Neutrophil (primary cell): Measurements from ENCODE around the gene AQP1.

Experiments
- H3K27ac ChIP-seq: fragments of 200-600 bp; sonication (generic); 2 replicates; pipeline ENCODE4 v1.5.1; 2016; ENCODE audit warnings: mild to moderate bottlenecking, moderate library complexity
- H3K27me3 ChIP-seq: fragments of 200-600 bp; sonication (generic); 2 replicates; pipeline ENCODE4 v1.6.0; 2016; ENCODE audit warnings: mild to moderate bottlenecking
- H3K36me3 ChIP-seq: fragments of 200-600 bp; sonication (generic); 2 replicates; pipeline ENCODE4 v1.5.1; 2017
- H3K4me1 ChIP-seq, 2 experiments: fragments of 200-600 bp in 1 of 2; sonication (generic) in 1 of 2; 1 replicate in 1 of 2; 2 replicates in 1 of 2; pipeline versions ENCODE4 v1.5.1 to v1.6.1; 2013 to 2016; ENCODE audit warnings: low read depth in 1 of 2, low read length in 1 of 2, mild to moderate bottlenecking in 1 of 2, moderate library complexity in 1 of 2; ENCODE audit not compliant: control insufficient read depth in 1 of 2, insufficient read depth in 1 of 2
- H3K4me3 ChIP-seq, 2 experiments: fragments of 200-600 bp in 1 of 2; sonication (generic) in 1 of 2; 1 replicate in 1 of 2; 2 replicates in 1 of 2; pipeline ENCODE4 v1.5.1; 2013 to 2016; ENCODE audit warnings: low read depth in 1 of 2, low read length in 1 of 2, mild to moderate bottlenecking in 1 of 2, moderate library complexity in 1 of 2
- H3K9me3 ChIP-seq: fragments of 200-600 bp; sonication (generic); 2 replicates; pipeline ENCODE4 v1.5.1; 2016
- TF ChIP-seq, protein P1 (sequence below): fragments of 200-600 bp; sonication (generic); IDR thresholded peaks from 2 replicates; pipeline ENCODE4 v1.5.1; 2016; ENCODE audit warnings: antibody characterized with exemption

Gene AQP1

DNA sequence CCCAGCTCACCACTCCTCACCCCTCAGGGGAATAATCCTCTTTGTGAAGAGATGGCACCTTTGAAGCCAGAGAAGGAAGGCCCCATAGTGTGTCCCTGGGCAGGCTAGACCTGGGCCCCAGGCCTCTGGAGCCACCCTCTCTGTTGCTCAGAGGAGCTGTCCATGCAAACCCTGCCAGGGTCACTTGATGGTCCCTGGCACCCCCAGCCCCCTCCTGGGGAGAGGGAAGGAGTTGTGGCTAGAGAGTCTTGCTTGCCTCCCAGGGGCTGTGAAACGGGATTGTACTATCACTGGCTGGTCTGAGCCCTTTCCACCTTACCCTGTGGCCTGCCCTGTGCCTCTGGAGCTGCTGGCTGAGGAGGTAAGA is 57.9 kb downstream of the AQP1 start:
- Histone ChIP-seq H3K27me3 (peaks cover 12% of the 10 kb centered on the region), H3K4me1 (no peaks in the 10 kb centered on the region), H3K4me3 (no peak overlapping the region), H3K9me3 (no peaks in the 10 kb centered on the region), H3K36me3 (no peaks in the 10 kb centered on the region), H3K27ac (no peak overlapping the region)
- TF ChIP-seq, protein P1, sequence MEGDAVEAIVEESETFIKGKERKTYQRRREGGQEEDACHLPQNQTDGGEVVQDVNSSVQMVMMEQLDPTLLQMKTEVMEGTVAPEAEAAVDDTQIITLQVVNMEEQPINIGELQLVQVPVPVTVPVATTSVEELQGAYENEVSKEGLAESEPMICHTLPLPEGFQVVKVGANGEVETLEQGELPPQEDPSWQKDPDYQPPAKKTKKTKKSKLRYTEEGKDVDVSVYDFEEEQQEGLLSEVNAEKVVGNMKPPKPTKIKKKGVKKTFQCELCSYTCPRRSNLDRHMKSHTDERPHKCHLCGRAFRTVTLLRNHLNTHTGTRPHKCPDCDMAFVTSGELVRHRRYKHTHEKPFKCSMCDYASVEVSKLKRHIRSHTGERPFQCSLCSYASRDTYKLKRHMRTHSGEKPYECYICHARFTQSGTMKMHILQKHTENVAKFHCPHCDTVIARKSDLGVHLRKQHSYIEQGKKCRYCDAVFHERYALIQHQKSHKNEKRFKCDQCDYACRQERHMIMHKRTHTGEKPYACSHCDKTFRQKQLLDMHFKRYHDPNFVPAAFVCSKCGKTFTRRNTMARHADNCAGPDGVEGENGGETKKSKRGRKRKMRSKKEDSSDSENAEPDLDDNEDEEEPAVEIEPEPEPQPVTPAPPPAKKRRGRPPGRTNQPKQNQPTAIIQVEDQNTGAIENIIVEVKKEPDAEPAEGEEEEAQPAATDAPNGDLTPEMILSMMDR, result no peak

DNA sequence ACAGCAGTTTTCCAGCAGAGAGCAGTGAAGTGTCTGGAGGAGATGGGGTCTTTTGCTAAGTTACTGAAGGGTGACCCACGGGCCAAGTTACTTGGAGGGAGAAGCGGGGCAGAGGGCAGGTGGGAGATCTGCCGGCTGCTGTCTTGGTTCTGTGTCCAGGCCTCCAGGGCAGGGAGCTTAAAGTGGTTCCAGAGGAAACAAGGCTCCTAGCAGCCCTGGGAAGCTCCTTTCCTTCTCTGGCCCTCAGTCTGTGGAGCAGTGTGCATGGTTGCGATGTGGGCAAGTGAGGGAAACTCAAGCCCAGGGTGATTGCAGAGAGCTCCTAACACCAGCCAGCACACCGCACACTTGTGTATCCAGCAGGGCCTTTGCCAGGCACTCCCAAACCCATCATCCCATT is 58.4 kb downstream of the AQP1 start:
- H3K27me3 ChIP-seq, result peaks cover 12% of the 10 kb centered on the region
- no peak overlapping the region for H3K27ac ChIP-seq
- H3K4me1 ChIP-seq, result no peaks in the 10 kb centered on the region
- H3K36me3 ChIP-seq, result no peaks in the 10 kb centered on the region
- H3K9me3 ChIP-seq, result no peaks in the 10 kb centered on the region
- TF ChIP-seq, protein P1, result no peak
- no peak overlapping the region for H3K4me3 ChIP-seq

DNA sequence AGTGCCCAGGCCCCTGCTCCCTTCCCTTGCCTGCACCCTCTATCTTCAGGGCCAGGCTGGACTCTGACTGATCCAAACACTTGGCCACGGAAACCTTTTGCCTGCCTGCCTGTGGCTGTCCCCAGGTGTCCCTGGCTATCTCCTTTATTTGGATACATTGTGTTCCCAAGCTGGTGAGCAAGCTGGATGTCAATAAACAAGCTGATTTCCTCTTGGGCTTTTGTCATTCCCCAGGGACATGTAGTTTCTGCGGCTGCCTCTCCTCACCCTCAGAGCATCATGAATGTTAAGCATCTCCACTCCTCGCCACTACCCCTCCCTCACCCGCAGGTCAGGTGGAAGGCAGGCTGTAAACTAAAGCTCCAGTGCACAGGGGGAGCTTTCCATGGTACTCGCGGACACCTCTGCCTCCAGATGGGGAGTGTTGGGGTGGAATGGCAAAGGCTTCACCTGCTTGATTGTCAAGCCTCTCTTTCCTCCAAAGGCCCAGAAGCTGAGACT is 59.0 kb downstream of the AQP1 start:
- no peaks in the 10 kb centered on the region for H3K9me3 ChIP-seq
- no peak overlapping the region for H3K27ac ChIP-seq
- H3K36me3 ChIP-seq, result no peaks in the 10 kb centered on the region
- no peak overlapping the region for H3K4me3 ChIP-seq
- peaks cover 12% of the 10 kb centered on the region for H3K27me3 ChIP-seq
- TF ChIP-seq, protein P1, result no peak
- H3K4me1 ChIP-seq, result no peaks in the 10 kb centered on the region

DNA sequence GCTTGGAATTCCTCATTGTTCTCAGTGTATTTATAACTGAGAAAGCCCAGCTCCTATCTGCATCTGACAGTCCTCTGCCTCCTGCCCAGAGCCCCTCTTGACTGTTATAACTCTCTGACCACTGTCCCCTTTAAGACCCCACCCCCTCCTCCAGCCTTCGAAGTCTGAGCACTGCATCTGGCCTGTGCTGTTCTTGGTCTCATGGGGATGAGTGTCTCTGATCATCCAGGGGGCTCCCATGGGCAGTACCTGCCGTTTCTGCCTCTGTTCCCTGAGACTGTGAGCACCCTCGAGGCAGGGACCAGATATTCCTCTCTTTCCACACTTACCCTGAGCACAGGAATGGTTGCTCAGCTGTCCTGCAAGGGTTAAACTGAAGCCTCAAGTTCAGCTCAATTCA is 59.8 kb downstream of the AQP1 start:
- TF ChIP-seq, protein P1, result no peak
- H3K27me3 ChIP-seq, result peaks cover 12% of the 10 kb centered on the region
- no peaks in the 10 kb centered on the region for H3K9me3 ChIP-seq
- no peaks in the 10 kb centered on the region for H3K4me1 ChIP-seq
- H3K27ac ChIP-seq, result no peak overlapping the region
- no peak overlapping the region for H3K4me3 ChIP-seq
- no peaks in the 10 kb centered on the region for H3K36me3 ChIP-seq

DNA sequence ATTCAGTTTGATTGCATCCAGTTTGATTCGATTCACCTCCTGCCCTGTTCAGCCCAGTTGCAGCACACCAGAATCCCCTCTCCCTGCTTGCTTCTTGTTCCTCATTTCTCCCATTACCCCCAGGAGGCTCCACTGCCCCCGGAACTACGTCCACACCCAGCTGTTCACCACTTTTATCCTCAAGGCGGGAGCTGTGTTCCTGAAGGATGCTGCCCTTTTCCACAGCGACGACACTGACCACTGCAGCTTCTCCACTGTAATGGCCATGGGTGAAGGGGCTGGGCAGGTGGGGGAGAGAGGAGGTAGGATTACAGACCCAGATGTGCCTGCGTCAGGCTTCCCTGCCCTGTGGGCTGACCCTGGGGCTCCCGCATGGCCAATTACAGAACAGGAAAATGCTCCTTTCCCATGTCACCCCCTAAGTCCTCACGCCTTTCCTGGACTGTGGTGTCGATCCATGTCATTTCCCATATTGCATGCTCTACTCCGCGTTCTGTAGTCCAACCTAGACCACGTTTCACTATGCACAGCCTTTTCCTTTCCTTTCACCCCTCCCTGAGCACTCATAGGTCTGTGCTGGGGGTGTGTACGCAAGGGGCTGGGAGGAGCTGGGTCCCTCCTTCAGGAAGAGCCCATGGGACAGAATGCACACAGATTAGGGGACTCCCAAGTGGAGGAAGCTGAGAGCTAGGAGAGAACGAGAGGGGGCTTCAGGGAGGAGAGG is 60.3 kb downstream of the AQP1 start:
- H3K9me3 ChIP-seq, result no peaks in the 10 kb centered on the region
- H3K36me3 ChIP-seq, result no peaks in the 10 kb centered on the region
- TF ChIP-seq, protein P1, result no peak
- no peak overlapping the region for H3K27ac ChIP-seq
- peaks cover 12% of the 10 kb centered on the region for H3K27me3 ChIP-seq
- H3K4me3 ChIP-seq, result no peak overlapping the region
- no peaks in the 10 kb centered on the region for H3K4me1 ChIP-seq
